ENCODE data around the gene KRTAP12-1. TPM values are rescaled to one million over a fixed set of nuclear protein-coding genes. Genes with fewer than 3 reads are reported as not detected.

The KRTAP12-1 gene
- total RNA-seq, 1 experiment from 2014 or later, result not detected

DNA sequence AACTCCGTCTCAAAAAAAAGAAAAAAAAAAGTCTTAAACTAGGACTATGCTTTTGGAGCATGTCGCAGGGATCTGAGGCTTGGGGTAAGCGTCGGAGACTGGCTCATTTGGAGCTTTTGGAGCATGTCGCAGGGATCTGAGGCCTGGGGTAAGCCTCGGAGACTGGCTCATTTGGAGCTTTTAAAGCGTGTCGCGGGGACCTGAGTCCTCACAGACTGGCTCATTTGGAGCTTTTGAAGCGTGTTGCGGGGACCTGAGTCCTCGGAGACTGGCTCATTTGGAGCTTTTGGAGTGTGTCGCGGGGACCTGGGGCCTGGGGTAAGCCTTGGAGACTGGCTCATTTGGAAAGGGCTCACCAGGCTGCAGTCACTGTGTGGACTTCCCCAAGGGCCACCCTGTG is 43.0 kb upstream of the KRTAP12-1 start:
- Mint-ChIP-seq H3K9me3 (ENCODE audit: low read depth, unreplicated experiment) (no peaks in the 10 kb centered on the region), H3K4me1 (ENCODE audit: low read depth, unreplicated experiment) (no peaks in the 10 kb centered on the region), H3K27me3 (ENCODE audit: unreplicated experiment) (peaks cover 93% of the 10 kb centered on the region), H3K27ac (ENCODE audit: unreplicated experiment) (no peak overlapping the region), H3K4me3 (ENCODE audit: low read depth, unreplicated experiment) (no peak overlapping the region), H3K36me3 (ENCODE audit: insufficient read depth, unreplicated experiment) (peaks cover 4% of the 10 kb centered on the region)
- no peak for DNase-seq
- BruUV-seq (replicated peaks), result no TSS peak
- intact Hi-C loops (cut with micrococcal nuclease; ENCODE audit: unreplicated experiment), result no loop called here
- CTCF ChIA-PET, result no interaction called here
- TF ChIP-seq, protein P1, sequence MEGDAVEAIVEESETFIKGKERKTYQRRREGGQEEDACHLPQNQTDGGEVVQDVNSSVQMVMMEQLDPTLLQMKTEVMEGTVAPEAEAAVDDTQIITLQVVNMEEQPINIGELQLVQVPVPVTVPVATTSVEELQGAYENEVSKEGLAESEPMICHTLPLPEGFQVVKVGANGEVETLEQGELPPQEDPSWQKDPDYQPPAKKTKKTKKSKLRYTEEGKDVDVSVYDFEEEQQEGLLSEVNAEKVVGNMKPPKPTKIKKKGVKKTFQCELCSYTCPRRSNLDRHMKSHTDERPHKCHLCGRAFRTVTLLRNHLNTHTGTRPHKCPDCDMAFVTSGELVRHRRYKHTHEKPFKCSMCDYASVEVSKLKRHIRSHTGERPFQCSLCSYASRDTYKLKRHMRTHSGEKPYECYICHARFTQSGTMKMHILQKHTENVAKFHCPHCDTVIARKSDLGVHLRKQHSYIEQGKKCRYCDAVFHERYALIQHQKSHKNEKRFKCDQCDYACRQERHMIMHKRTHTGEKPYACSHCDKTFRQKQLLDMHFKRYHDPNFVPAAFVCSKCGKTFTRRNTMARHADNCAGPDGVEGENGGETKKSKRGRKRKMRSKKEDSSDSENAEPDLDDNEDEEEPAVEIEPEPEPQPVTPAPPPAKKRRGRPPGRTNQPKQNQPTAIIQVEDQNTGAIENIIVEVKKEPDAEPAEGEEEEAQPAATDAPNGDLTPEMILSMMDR (IDR thresholded peaks at IDR 0.05; ENCODE audit: unreplicated experiment), result no peak

GRCh38 chr21:44724196-44724595 is 42.2 kb upstream of the KRTAP12-1 start:
- peaks cover 4% of the 10 kb centered on the region for H3K36me3 Mint-ChIP-seq (ENCODE audit: insufficient read depth, unreplicated experiment)
- DNase-seq, result no peak
- H3K27me3 Mint-ChIP-seq (ENCODE audit: unreplicated experiment), result peaks cover 93% of the 10 kb centered on the region
- intact Hi-C loops (cut with micrococcal nuclease; ENCODE audit: unreplicated experiment), result no loop called here
- H3K9me3 Mint-ChIP-seq (ENCODE audit: low read depth, unreplicated experiment), result no peaks in the 10 kb centered on the region
- no peak overlapping the region for H3K27ac Mint-ChIP-seq (ENCODE audit: unreplicated experiment)
- BruUV-seq (replicated peaks), result no TSS peak
- no peaks in the 10 kb centered on the region for H3K4me1 Mint-ChIP-seq (ENCODE audit: low read depth, unreplicated experiment)
- no peak overlapping the region for H3K4me3 Mint-ChIP-seq (ENCODE audit: low read depth, unreplicated experiment)
- CTCF ChIA-PET, result no interaction called here
- TF ChIP-seq, protein P1 (IDR thresholded peaks at IDR 0.05; ENCODE audit: unreplicated experiment), result no peak

DNA sequence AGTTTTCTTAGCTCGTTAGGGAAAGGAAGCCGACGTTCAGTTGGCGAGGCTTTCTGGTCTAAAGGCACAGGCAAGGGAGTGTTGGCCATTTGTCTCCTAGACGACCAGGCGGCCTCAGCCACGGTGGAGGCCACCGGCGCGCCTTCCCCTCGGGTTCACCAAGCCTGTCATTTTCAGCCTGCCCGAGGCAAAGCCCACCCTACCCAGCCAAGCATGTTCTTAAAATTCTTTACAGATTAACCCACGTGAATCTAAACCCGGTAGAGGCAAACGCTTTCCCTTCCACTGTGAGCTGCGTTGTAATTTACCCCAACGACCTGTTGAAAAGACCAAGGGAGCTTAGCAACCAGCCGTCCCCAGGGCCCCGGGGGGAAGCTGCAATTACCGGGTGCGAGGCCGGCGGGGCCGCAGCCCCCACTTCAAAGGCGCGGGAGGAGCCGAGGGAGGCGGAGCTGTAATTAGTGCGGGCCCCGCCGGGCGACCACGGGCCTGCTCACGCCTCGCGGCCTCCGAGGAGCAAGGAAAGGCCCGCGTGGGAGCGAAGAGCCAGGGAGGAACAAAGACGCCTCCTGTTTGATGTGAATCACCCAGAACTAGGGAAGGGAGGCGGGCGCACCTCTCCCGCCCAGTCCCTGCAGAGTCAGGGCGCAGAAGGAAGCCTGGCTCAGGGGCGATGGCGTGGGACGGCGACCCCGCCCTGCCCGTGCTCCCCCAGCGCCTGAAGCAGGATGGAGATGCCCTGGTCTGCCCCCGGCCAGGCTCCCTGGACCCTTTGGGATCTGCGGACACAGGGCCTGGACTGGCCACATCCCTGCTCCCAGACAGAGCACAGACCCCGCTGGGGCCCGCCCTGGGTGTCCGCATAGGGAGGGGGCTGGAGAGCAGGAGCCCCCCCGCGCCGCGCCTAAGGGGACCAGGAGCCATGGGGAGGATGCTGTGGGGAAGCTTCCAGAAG is 41.5 kb upstream of the KRTAP12-1 start:
- BruUV-seq (replicated peaks), result no TSS peak
- Mint-ChIP-seq H3K4me3 (ENCODE audit: low read depth, unreplicated experiment) (no peak overlapping the region), H3K27me3 (ENCODE audit: unreplicated experiment) (peaks cover 93% of the 10 kb centered on the region), H3K36me3 (ENCODE audit: insufficient read depth, unreplicated experiment) (peaks cover 4% of the 10 kb centered on the region), H3K9me3 (ENCODE audit: low read depth, unreplicated experiment) (no peaks in the 10 kb centered on the region), H3K4me1 (ENCODE audit: low read depth, unreplicated experiment) (no peaks in the 10 kb centered on the region), H3K27ac (ENCODE audit: unreplicated experiment) (no peak overlapping the region)
- DNase-seq, result no peak
- intact Hi-C loops (cut with micrococcal nuclease; ENCODE audit: unreplicated experiment), result no loop called here
- CTCF ChIA-PET, result interaction anchor here (0.5 kb wide), 1 partner anchor 302 kb away, joined by 3 read pairs; no protein-coding TSS in a partner anchor
- TF ChIP-seq, protein P1 (IDR thresholded peaks at IDR 0.05; ENCODE audit: unreplicated experiment), result no peak

DNA sequence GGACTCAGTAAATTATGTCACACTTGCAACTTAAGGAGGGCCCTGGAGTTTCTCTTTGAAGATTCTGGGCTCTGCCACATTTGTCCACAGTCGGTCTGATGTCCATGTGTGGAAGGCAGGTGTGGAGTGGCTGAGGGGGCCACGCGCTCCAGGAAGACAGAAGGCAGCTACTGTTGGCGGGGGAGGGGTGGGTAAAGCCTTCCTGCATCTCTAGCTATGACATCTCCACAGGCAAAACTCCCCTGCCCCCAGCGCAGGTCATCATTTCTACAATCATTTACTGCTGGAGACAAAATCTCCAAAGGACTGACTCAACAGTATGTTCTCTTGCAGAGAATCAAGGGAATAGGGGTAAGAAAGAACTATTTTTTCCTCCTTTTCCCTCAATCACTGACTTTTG is 40.8 kb upstream of the KRTAP12-1 start:
- TF ChIP-seq, protein P1 (IDR thresholded peaks at IDR 0.05; ENCODE audit: unreplicated experiment), result no peak
- Mint-ChIP-seq H3K27me3 (ENCODE audit: unreplicated experiment) (peaks cover 93% of the 10 kb centered on the region), H3K36me3 (ENCODE audit: insufficient read depth, unreplicated experiment) (peaks cover 2% of the 10 kb centered on the region), H3K27ac (ENCODE audit: unreplicated experiment) (no peak overlapping the region), H3K9me3 (ENCODE audit: low read depth, unreplicated experiment) (no peaks in the 10 kb centered on the region), H3K4me3 (ENCODE audit: low read depth, unreplicated experiment) (no peak overlapping the region), H3K4me1 (ENCODE audit: low read depth, unreplicated experiment) (no peaks in the 10 kb centered on the region)
- no peak for DNase-seq
- BruUV-seq (replicated peaks), result no TSS peak
- CTCF ChIA-PET, result interaction anchor here (0.5 kb wide), 1 partner anchor 301 kb away, joined by 3 read pairs; no protein-coding TSS in a partner anchor
- intact Hi-C loops (cut with micrococcal nuclease; ENCODE audit: unreplicated experiment), result no loop called here

Measured in Calu3 (cell line).